KOPT-K1 (cell line): ENCODE data around the gene MTLN.
"Not testable (repeated sequence)": the region's sequence is repeated elsewhere in the genome, so short reads cannot be mapped to it uniquely, and the experiment has no call there.

Experiments
- H3K27ac ChIP-seq: fragments of 200-600 bp; sonication (generic); 2 replicates; pipeline ENCODE4 v1.5.1; 2016; ENCODE audit warnings: antibody characterized with exemption, mild to moderate bottlenecking, low read depth, low read length; ENCODE audit not compliant: poor library complexity, severe bottlenecking
- H3K36me3 ChIP-seq: fragments of 200-600 bp; sonication (generic); 2 replicates; pipeline ENCODE4 v1.5.1; 2017; ENCODE audit warnings: antibody characterized with exemption, mild to moderate bottlenecking, low read length, moderate library complexity; ENCODE audit not compliant: insufficient read depth
- H3K9me3 ChIP-seq: fragments of 200-600 bp; sonication (generic); 2 replicates; pipeline ENCODE4 v1.5.1; 2017; ENCODE audit warnings: antibody characterized with exemption, low read length, mild to moderate bottlenecking; ENCODE audit not compliant: insufficient read depth, poor library complexity, severe bottlenecking

The MTLN gene

GRCh38 chr2:110215566-110216158 lies 3.3 kb upstream of the MTLN start:
- H3K36me3 ChIP-seq: no peaks in the 10 kb centered on the region
- H3K27ac ChIP-seq: no peak overlapping the region
- H3K9me3 ChIP-seq: peaks cover 13% of the 10 kb centered on the region

- H3K36me3 ChIP-seq: peaks cover 4% of the 10 kb centered on the region; the same call in 1 of the 2 replicates
- peaks cover 13% of the 10 kb centered on the region for H3K9me3 ChIP-seq
- no peak overlapping the region for H3K27ac ChIP-seq
Observed at GRCh38 chr2:110215091-110215490, 2.7 kb upstream of the MTLN start.

- H3K27ac ChIP-seq: not testable (repeated sequence)
- peaks cover 13% of the 10 kb centered on the region for H3K36me3 ChIP-seq
- peaks cover 13% of the 10 kb centered on the region for H3K9me3 ChIP-seq
Observed at GRCh38 chr2:110213522-110213921, 1.2 kb upstream of the MTLN start.

- Histone ChIP-seq H3K36me3 (peaks cover 13% of the 10 kb centered on the region), H3K27ac (no peak overlapping the region), H3K9me3 (no peaks in the 10 kb centered on the region)
Observed at GRCh38 chr2:110205660-110206455, 6.5 kb downstream of the MTLN start.

- Histone ChIP-seq H3K36me3 (peaks cover 6% of the 10 kb centered on the region), H3K9me3 (no peaks in the 10 kb centered on the region), H3K27ac (no peak within 1 kb of the TSS)
Observed at GRCh38 chr2:110204408-110205385, 7.7 kb downstream of the MTLN start, which contains the start of gene NPHP1. TSS of gene NPHP1 (minus strand) at chr2:110205013. CDS start at chr2:110204968, 45 bp downstream.

GRCh38 chr2:110198016-110198415 lies 14.3 kb downstream of the MTLN start:
- Histone ChIP-seq H3K27ac (no peak overlapping the region), H3K36me3 (no peaks in the 10 kb centered on the region), H3K9me3 (no peaks in the 10 kb centered on the region)

- H3K27ac ChIP-seq: no peak overlapping the region
- H3K9me3 ChIP-seq: no peaks in the 10 kb centered on the region
- no peaks in the 10 kb centered on the region for H3K36me3 ChIP-seq
Observed at GRCh38 chr2:110197452-110197851, 14.9 kb downstream of the MTLN start.

GRCh38 chr2:110190169-110190568 lies 22.2 kb downstream of the MTLN start:
- H3K36me3 ChIP-seq, H3K27ac ChIP-seq, H3K9me3 ChIP-seq: not testable (repeated sequence)

GRCh38 chr2:110182449-110182848 lies 29.9 kb downstream of the MTLN start:
- Histone ChIP-seq H3K36me3 (no peaks in the 10 kb centered on the region), H3K9me3 (peaks cover 33% of the 10 kb centered on the region), H3K27ac (no peak overlapping the region)

GRCh38 chr2:110180036-110180435 lies 32.3 kb downstream of the MTLN start:
- H3K27ac ChIP-seq: no peak overlapping the region
- no peaks in the 10 kb centered on the region for H3K36me3 ChIP-seq
- H3K9me3 ChIP-seq: peaks cover 33% of the 10 kb centered on the region

GRCh38 chr2:110173523-110173922 lies 38.8 kb downstream of the MTLN start:
- no peak overlapping the region for H3K27ac ChIP-seq
- no peaks in the 10 kb centered on the region for H3K36me3 ChIP-seq
- no peaks in the 10 kb centered on the region for H3K9me3 ChIP-seq

GRCh38 chr2:110172506-110172905 lies 39.8 kb downstream of the MTLN start:
- Histone ChIP-seq H3K9me3 (no peaks in the 10 kb centered on the region), H3K27ac (no peak overlapping the region), H3K36me3 (no peaks in the 10 kb centered on the region)

GRCh38 chr2:110170102-110170501 lies 42.2 kb downstream of the MTLN start:
- Histone ChIP-seq H3K9me3 (no peaks in the 10 kb centered on the region), H3K36me3 (no peaks in the 10 kb centered on the region), H3K27ac (no peak overlapping the region)

GRCh38 chr2:110167326-110168000 lies 44.9 kb downstream of the MTLN start:
- no peaks in the 10 kb centered on the region for H3K9me3 ChIP-seq
- no peak overlapping the region for H3K27ac ChIP-seq
- no peaks in the 10 kb centered on the region for H3K36me3 ChIP-seq
